ENCODE results near the gene COA3. TPM values are rescaled to one million over a fixed set of nuclear protein-coding genes. Genes with fewer than 3 reads are reported as not detected.

Gene COA3
- total and polyA plus RNA-seq, 8 donors = 48.1 to 130 (median 68.7) TPM

GRCh38 chr17:42832213-42832933, 33.9 kb upstream of the COA3 start:
- TF ChIP-seq CTCF (IDR thresholded peaks at IDR 0.05) = no peak
- no peaks in the 10 kb centered on the region for H3K27me3 ChIP-seq
- peak; percentile 29 to 59 (median 41) for ATAC-seq
- H3K4me3 ChIP-seq = peak overlapping the region; percentile 69 to 98 (median 93)
- H3K9me3 ChIP-seq = no peaks in the 10 kb centered on the region
- 12% methylated on average over 9 of the region's 9 CpGs for WGBS, 2 donors
- peaks cover 0 to 15% (median under 1%) of the 10 kb centered on the region in 3 donors for H3K36me3 ChIP-seq
- no peak for DNase-seq
- peak overlapping the region; percentile 72 to 88 (median 85) for H3K27ac ChIP-seq
- peaks cover 5 to 16% (median 11%) of the 10 kb centered on the region in 3 donors for H3K4me1 ChIP-seq
- no peak for FAIRE-seq
- intact Hi-C loops (cut with DNase I) = no loop called here

- TF ChIP-seq CTCF (IDR thresholded peaks at IDR 0.05) = no peak
- no peaks in the 10 kb centered on the region for H3K9me3 ChIP-seq
- FAIRE-seq (no peak), ATAC-seq (no peak), DNase-seq (no peak)
- no peak overlapping the region for H3K27ac ChIP-seq
- peaks cover 0 to 5% (median 0%) of the 10 kb centered on the region in 3 donors for H3K36me3 ChIP-seq
- intact Hi-C loops (cut with DNase I) = no loop called here
- H3K27me3 ChIP-seq = no peaks in the 10 kb centered on the region
- H3K4me3 ChIP-seq = no peak overlapping the region
- peaks cover 5 to 16% (median 11%) of the 10 kb centered on the region in 3 donors for H3K4me1 ChIP-seq
Measured at GRCh38 chr17:42830971-42831370, 32.5 kb upstream of the COA3 start.

- Histone ChIP-seq H3K27me3 (no peaks in the 10 kb centered on the region), H3K9me3 (no peaks in the 10 kb centered on the region), H3K4me1 (peaks cover 5 to 20% (median 19%) of the 10 kb centered on the region in 3 donors), H3K36me3 (no peaks in the 10 kb centered on the region), H3K27ac (no peak overlapping the region), H3K4me3 (no peak overlapping the region)
- intact Hi-C loops (cut with DNase I) = loop anchor here in 2 of 3 donors (10.0 kb wide), 2 partner anchors 103 to 123 kb away; no protein-coding TSS in a partner anchor
- ATAC-seq = no peak
- no peak for TF ChIP-seq CTCF (IDR thresholded peaks at IDR 0.05)
- DNase-seq = no peak
- no peak for FAIRE-seq
- 84 to 94% methylated on average over 1 of the region's 1 CpG for WGBS, 2 donors
Measured at GRCh38 chr17:42827472-42827871, 29.0 kb upstream of the COA3 start.

- TF ChIP-seq CTCF (IDR thresholded peaks at IDR 0.05) = no peak
- WGBS, 2 donors = 91 to 92% methylated on average over 7 of the region's 7 CpGs
- no peak overlapping the region for H3K4me3 ChIP-seq
- peaks cover 0 to 13% (median 10%) of the 10 kb centered on the region in 3 donors for H3K4me1 ChIP-seq
- intact Hi-C loops (cut with DNase I) = loop anchor here in 2 of 3 donors (10.0 kb wide), 2 partner anchors 96 to 116 kb away; no protein-coding TSS in a partner anchor
- H3K27me3 ChIP-seq = no peaks in the 10 kb centered on the region
- H3K36me3 ChIP-seq = peaks cover 0 to 49% (median 12%) of the 10 kb centered on the region in 3 donors
- FAIRE-seq (no peak), ATAC-seq (no peak), DNase-seq (no peak)
- no peak overlapping the region for H3K27ac ChIP-seq
- H3K9me3 ChIP-seq = no peaks in the 10 kb centered on the region
Measured at GRCh38 chr17:42821176-42821575, 22.7 kb upstream of the COA3 start.

Measured in pancreas (tissue), 10 donors.